Pancreas (tissue), 10 donors: ENCODE data around the gene PBXIP1. TPM values are rescaled to one million over a fixed set of nuclear protein-coding genes. Genes with fewer than 3 reads are reported as not detected.
"Not testable (repeated sequence)": the region's sequence is repeated elsewhere in the genome, so short reads cannot be mapped to it uniquely, and the experiment has no call there.

ENCODE experiments used
- ATAC-seq, 4 donors: fragments of 200-7000 bp; cut with Tn5 transposase; one replicate each; pipeline versions ENCODE4 v1.8.0 to v1.9.1; 2020; ENCODE audit warnings: mild to moderate bottlenecking in 4 of 4, moderate library complexity in 4 of 4
- DNase-seq, 6 donors: peaks; one replicate each; pipeline ENCODE4 v3.0.0-alpha.2; 2020
- FAIRE-seq: peaks from 2 replicates; lab custom pipeline; 2012; peaks lifted over from hg19 to GRCh38; lab: Jason Lieb, UNC
- H3K27ac ChIP-seq, 4 donors: fragments of 200-600 bp; sonication (generic); 1 replicate in 3 of 4; 2 replicates in 1 of 4; pipeline versions ENCODE4 v1.5.0 to v1.8.0; 2020
- H3K27me3 ChIP-seq, 4 donors: fragments of 200-600 bp; one replicate each; pipeline ENCODE4 v1.8.0; 2021
- H3K36me3 ChIP-seq, 3 donors: fragments of 200-600 bp; sonication (generic) in 1 of 3; one replicate each; pipeline versions ENCODE4 v1.5.0 to v1.8.0; 2020 to 2021
- H3K4me1 ChIP-seq, 3 donors: fragments of 200-600 bp; one replicate each; pipeline ENCODE4 v1.8.0; 2021
- H3K4me3 ChIP-seq, 4 donors: fragments of 200-600 bp; sonication (generic) in 2 of 4; one replicate each; pipeline versions ENCODE4 v1.5.0 to v1.8.0; 2020 to 2021
- H3K9me3 ChIP-seq, 4 donors: fragments of 200-600 bp; one replicate each; pipeline ENCODE4 v1.8.0; 2021
- CTCF ChIP-seq, 4 donors: fragments of 200-600 bp; sonication (generic) in 3 of 4; IDR thresholded peaks; one replicate each; pipeline versions ENCODE4 v1.5.0 to v1.8.0; 2021; ENCODE audit warnings: antibody characterized with exemption in 4 of 4
- WGBS, 2 donors: extraction: QIAGEN DNeasy Blood & Tissue Kit; methylation state at CpG; one replicate each; pipeline ENCODE4 v1.1.7; 2013; 5-methylcytosine and 5-hydroxymethylcytosine counted together
- intact Hi-C, 3 donors: fragments of 100-400 bp; cut with DNase I; formaldehyde crosslinking; loops; one replicate each; pipeline versions ENCODE4 v1.11.1 to v1.14.2; 2022
- polyA plus RNA-seq, 2 donors: library from polyadenylated mRNA; stranded (reverse); fragments of 200-250 nt; gene quantifications; one replicate each; pipeline ENCODE4 v1.2.3, GENCODE V29; 2013
- total RNA-seq, 6 donors: library from RNA; stranded (reverse); fragmentation: NEBNext Ultra II Directional in 4 of 6; extraction: Animal tissue kit (Norgen Biotek cat#: 25700) in 4 of 6; gene quantifications; one replicate each; pipeline versions ENCODE4 v1.2.1 to v1.2.4, GENCODE V29; 2021 to 2023
- donor health status: healthy with polysubstance abuse.
- donor health status: DM: no; HTN: no; CAD: no; lungs with moderate emphysema.
- donor health status: DM: no; HTN: no; CAD: no.
- donor health status: control.
- donor health status: control.
- donor health status: Bipolar disorder and iron deficiency.
- donor health status: DM: yes; HTN: yes; CAD: no.
- donor health status: DM: no; HTN: no; CAD: no.
- donor health status: DM: no; HTN: no; CAD: no.
- donor health status: DM: yes; HTN: yes; CAD: no.

Gene PBXIP1
- total and polyA plus RNA-seq, 8 donors = 15.6 to 53.1 (median 28.4) TPM

- no peak for FAIRE-seq
- Histone ChIP-seq H3K27me3 (no peaks in the 10 kb centered on the region), H3K36me3 (no peaks in the 10 kb centered on the region), H3K9me3 (no peaks in the 10 kb centered on the region), H3K27ac (no peak overlapping the region), H3K4me3 (no peak overlapping the region), H3K4me1 (peaks cover 0 to 3% (median 0%) of the 10 kb centered on the region in 3 donors)
- no peak for ATAC-seq
- intact Hi-C loops = no loop called here
- WGBS, 2 donors = 92 to 95% methylated on average over 8 of the region's 8 CpGs
- peak in 1 of 6 donors; percentile 51 for DNase-seq
- TF ChIP-seq CTCF (IDR thresholded peaks at IDR 0.05) = no peak
Observed at GRCh38 chr1:154990276-154990675, 34.4 kb upstream of the PBXIP1 start.

DNA sequence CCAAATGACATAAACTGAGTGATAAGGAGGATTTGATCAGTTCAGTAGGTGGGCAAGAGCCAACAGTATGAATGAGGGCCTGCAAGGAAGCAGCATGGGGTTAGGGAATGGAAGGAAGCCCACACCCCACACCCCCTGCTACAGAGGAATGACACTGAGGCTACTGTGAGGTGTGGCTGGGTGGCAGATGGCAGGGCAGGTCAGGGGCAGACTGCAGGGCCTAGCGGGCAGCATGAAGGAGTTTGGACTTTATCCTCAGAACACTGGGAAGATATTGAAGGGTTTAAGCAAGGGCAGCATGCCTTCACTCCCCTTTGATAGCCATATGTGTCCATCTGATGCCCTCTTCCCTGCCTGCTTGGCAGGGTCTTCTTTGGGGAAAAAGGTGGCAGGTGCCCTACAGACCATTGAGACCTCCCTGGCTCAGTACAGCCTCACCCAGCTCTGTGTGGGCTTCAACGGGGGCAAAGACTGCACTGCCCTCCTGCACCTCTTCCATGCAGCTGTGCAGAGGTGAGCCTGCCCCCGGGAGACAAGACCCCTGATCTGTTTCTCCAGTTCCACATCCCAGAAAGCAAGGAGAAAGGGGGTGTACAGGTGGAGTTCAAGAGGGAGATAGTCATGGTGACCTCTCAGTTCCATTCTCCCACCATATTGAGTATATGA, 33.4 kb upstream of the PBXIP1 start:
- FAIRE-seq = no peak
- intact Hi-C loops = no loop called here
- peak in 1 of 6 donors; percentile 17 for DNase-seq

GRCh38 chr1:154988058-154988954, 32.4 kb upstream of the PBXIP1 start:
- H3K4me1 ChIP-seq = peaks cover 6 to 9% (median 7%) of the 10 kb centered on the region in 3 donors
- H3K36me3 ChIP-seq = no peaks in the 10 kb centered on the region
- H3K27me3 ChIP-seq = no peaks in the 10 kb centered on the region
- 82 to 83% methylated on average over 17 of the region's 17 CpGs for WGBS, 2 donors
- DNase-seq (peak in 1 of 6 donors; percentile 37), ATAC-seq (no peak), FAIRE-seq (no peak)
- no peak overlapping the region for H3K4me3 ChIP-seq
- H3K9me3 ChIP-seq = no peaks in the 10 kb centered on the region
- intact Hi-C loops = no loop called here
- TF ChIP-seq CTCF (IDR thresholded peaks at IDR 0.05) = no peak
- H3K27ac ChIP-seq = no peak overlapping the region

More for the DNA sequence above, 33.4 kb upstream of the PBXIP1 start:
- Histone ChIP-seq H3K4me1 (peaks cover 0 to 4% (median under 1%) of the 10 kb centered on the region in 3 donors), H3K27me3 (no peaks in the 10 kb centered on the region), H3K9me3 (no peaks in the 10 kb centered on the region), H3K4me3 (no peak overlapping the region), H3K36me3 (no peaks in the 10 kb centered on the region), H3K27ac (no peak overlapping the region)
- no peak for TF ChIP-seq CTCF (IDR thresholded peaks at IDR 0.05)
- no peak for ATAC-seq
- WGBS, 2 donors = 80 to 89% methylated on average over 3 of the region's 3 CpGs

GRCh38 chr1:154987326-154987725, 31.4 kb upstream of the PBXIP1 start:
- whole genome bisulfite sequencing, 2 donors = 53% methylated on average over 6 of the region's 6 CpGs
- peaks cover 6 to 13% (median 7%) of the 10 kb centered on the region in 3 donors for H3K4me1 ChIP-seq
- H3K36me3 ChIP-seq = no peaks in the 10 kb centered on the region
- no peak overlapping the region for H3K4me3 ChIP-seq
- intact Hi-C loops = no loop called here
- H3K9me3 ChIP-seq = no peaks in the 10 kb centered on the region
- FAIRE-seq = no peak
- H3K27me3 ChIP-seq = no peaks in the 10 kb centered on the region
- TF ChIP-seq CTCF (IDR thresholded peaks at IDR 0.05) = no peak
- no peak overlapping the region for H3K27ac ChIP-seq
- DNase-seq = peak in 1 of 6 donors; percentile 15
- ATAC-seq = no peak

GRCh38 chr1:154986736-154987135, 30.8 kb upstream of the PBXIP1 start:
- H3K27me3 ChIP-seq, FAIRE-seq, intact Hi-C loops, H3K9me3 ChIP-seq, H3K36me3 ChIP-seq, DNase-seq, H3K4me3 ChIP-seq, ATAC-seq, H3K27ac ChIP-seq: not testable (repeated sequence)
- WGBS, 2 donors = 79 to 82% methylated on average over 4 of the region's 4 CpGs
- H3K4me1 ChIP-seq = peaks cover 6 to 14% (median 7%) of the 10 kb centered on the region in 3 donors
